Adrenal gland (tissue), 5 donors: Measurements from ENCODE around the gene WDR47.

Source experiments
- POLR2A ChIP-seq, 2 donors: fragments of 450-650 bp; IDR thresholded peaks; one replicate each; pipeline ENCODE4 v1.6.1; 2017; ENCODE audit warnings: antibody characterized with exemption in 2 of 2, mild to moderate bottlenecking in 2 of 2, moderate library complexity in 1 of 2
- TF ChIP-seq, protein P1 (sequence below), 6 experiments: fragments of 450-650 bp in 4 of 6; fragments of 200-600 bp in 2 of 6; sonication (generic) in 1 of 6; IDR thresholded peaks; 1 replicate in 5 of 6; 2 replicates in 1 of 6; pipeline versions ENCODE4 v1.5.1 to v1.8.0; 2016 to 2021; ENCODE audit warnings: antibody characterized with exemption in 6 of 6, mild to moderate bottlenecking in 2 of 6, moderate library complexity in 1 of 6
- donor health status: DM: no; HTN: no; CAD: no.

DNA sequence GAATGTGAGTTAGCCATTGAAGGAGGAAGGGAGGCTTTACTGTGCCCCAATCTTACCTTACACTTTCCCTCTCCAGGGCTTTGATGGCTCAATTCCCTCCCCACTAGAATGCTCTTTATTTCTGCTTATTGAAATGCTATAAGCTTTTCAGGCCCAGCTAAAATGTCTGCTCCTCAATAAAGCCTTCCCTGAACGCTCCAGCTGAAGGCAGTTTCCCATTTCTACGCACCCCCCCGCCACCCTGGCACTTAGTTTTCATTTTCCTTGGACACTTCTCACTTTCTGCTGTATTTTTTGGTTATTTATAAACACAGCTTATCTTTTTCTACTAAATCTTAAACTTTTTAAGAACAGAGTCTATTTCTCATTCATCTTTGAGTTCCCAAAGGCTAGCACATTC lies 41.6 kb upstream of the WDR47 start:
- TF ChIP-seq POLR2A (IDR thresholded peaks at IDR 0.05), result no peak
- TF ChIP-seq, protein P1, sequence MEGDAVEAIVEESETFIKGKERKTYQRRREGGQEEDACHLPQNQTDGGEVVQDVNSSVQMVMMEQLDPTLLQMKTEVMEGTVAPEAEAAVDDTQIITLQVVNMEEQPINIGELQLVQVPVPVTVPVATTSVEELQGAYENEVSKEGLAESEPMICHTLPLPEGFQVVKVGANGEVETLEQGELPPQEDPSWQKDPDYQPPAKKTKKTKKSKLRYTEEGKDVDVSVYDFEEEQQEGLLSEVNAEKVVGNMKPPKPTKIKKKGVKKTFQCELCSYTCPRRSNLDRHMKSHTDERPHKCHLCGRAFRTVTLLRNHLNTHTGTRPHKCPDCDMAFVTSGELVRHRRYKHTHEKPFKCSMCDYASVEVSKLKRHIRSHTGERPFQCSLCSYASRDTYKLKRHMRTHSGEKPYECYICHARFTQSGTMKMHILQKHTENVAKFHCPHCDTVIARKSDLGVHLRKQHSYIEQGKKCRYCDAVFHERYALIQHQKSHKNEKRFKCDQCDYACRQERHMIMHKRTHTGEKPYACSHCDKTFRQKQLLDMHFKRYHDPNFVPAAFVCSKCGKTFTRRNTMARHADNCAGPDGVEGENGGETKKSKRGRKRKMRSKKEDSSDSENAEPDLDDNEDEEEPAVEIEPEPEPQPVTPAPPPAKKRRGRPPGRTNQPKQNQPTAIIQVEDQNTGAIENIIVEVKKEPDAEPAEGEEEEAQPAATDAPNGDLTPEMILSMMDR (IDR thresholded peaks at IDR 0.05), result no peak
